Ishikawa (cell line): ENCODE data around the gene NEUROG1.

Experiments used
- CEBPB ChIP-seq: IDR thresholded peaks from 2 replicates; pipeline ENCODE4 v1.6.1; 2012
- CREB1 ChIP-seq: IDR thresholded peaks from 2 replicates; pipeline ENCODE4 v1.6.1; 2012; ENCODE audit warnings: low read depth
- EGR1 ChIP-seq: IDR thresholded peaks from 2 replicates; pipeline ENCODE4 v1.6.1; 2012
- EP300 ChIP-seq: IDR thresholded peaks from 2 replicates; pipeline ENCODE4 v1.6.1; 2012; ENCODE audit warnings: borderline replicate concordance
- FOXM1 ChIP-seq: IDR thresholded peaks from 2 replicates; pipeline ENCODE4 v1.6.1; 2012; ENCODE audit warnings: low read depth, borderline replicate concordance
- MAX ChIP-seq: IDR thresholded peaks from 2 replicates; pipeline ENCODE4 v1.6.1; 2012
- NFIC ChIP-seq: IDR thresholded peaks from 2 replicates; pipeline ENCODE4 v1.6.1; 2012
- RAD21 ChIP-seq: IDR thresholded peaks from 2 replicates; pipeline ENCODE4 v1.6.1; 2012; ENCODE audit warnings: low read depth
- REST ChIP-seq: IDR thresholded peaks from 2 replicates; pipeline ENCODE4 v1.6.1; 2012; ENCODE audit warnings: low read depth, mild to moderate bottlenecking
- TAF1 ChIP-seq: IDR thresholded peaks from 2 replicates; pipeline ENCODE4 v1.6.1; 2012; ENCODE audit warnings: low read depth, mild to moderate bottlenecking
- TCF12 ChIP-seq: IDR thresholded peaks from 2 replicates; pipeline ENCODE4 v1.6.1; 2012; ENCODE audit warnings: low read depth
- TEAD4 ChIP-seq: IDR thresholded peaks from 2 replicates; pipeline ENCODE4 v1.6.1; 2012
- USF1 ChIP-seq: IDR thresholded peaks from 2 replicates; pipeline ENCODE4 v1.6.1; 2012
- YY1 ChIP-seq: IDR thresholded peaks from 2 replicates; pipeline ENCODE4 v1.6.1; 2012; ENCODE audit warnings: low read depth
- ZBTB7A ChIP-seq: IDR thresholded peaks from 2 replicates; pipeline ENCODE4 v1.6.1; 2012; ENCODE audit warnings: low read depth

The NEUROG1 gene

GRCh38 chr5:135494196-135494595, 41.6 kb downstream of the NEUROG1 start:
- TF ChIP-seq CEBPB (no peak), RAD21 (no peak), REST (no peak), ZBTB7A (no peak), NFIC (no peak), TCF12 (no peak), MAX (no peak), CREB1 (no peak), YY1 (no peak), EGR1 (no peak), FOXM1 (no peak), TEAD4 (no peak), USF1 (no peak), TAF1 (no peak), EP300 (no peak)

GRCh38 chr5:135493406-135494180, 42.2 kb downstream of the NEUROG1 start:
- TF ChIP-seq TAF1: no peak
- no peak for TF ChIP-seq RAD21

- TF ChIP-seq MAX (no peak), RAD21 (no peak), USF1 (no peak), TAF1 (no peak), NFIC (no peak), EGR1 (no peak), EP300 (no peak), CREB1 (no peak), FOXM1 (no peak), YY1 (no peak), TEAD4 (no peak), CEBPB (no peak), REST (no peak), ZBTB7A (no peak), TCF12 (no peak)
These were observed 43.5 kb downstream of the NEUROG1 start for GRCh38 chr5:135492319-135492626.

GRCh38 chr5:135491552-135492318, 44.0 kb downstream of the NEUROG1 start:
- TF ChIP-seq ZBTB7A (no peak), MAX (no peak), TEAD4 (no peak), TCF12 (no peak), TAF1 (no peak), RAD21 (no peak), USF1 (no peak), EGR1 (no peak), CREB1 (no peak), FOXM1 (no peak)

GRCh38 chr5:135491038-135491551, 44.7 kb downstream of the NEUROG1 start:
- no peak for TF ChIP-seq TCF12
- TF ChIP-seq TEAD4: no peak
- TF ChIP-seq USF1: no peak
- no peak for TF ChIP-seq FOXM1
- no peak for TF ChIP-seq EP300
- TF ChIP-seq TAF1: no peak
- TF ChIP-seq NFIC: no peak
- TF ChIP-seq REST: no peak
- no peak for TF ChIP-seq EGR1
- TF ChIP-seq CEBPB: no peak
- no peak for TF ChIP-seq CREB1
- no peak for TF ChIP-seq ZBTB7A
- no peak for TF ChIP-seq MAX
- TF ChIP-seq RAD21: no peak
- no peak for TF ChIP-seq YY1
